ENCODE data around the gene PACRG. TPM values are rescaled to one million over a fixed set of nuclear protein-coding genes. Genes with fewer than 3 reads are reported as not detected.

PACRG gene
- total RNA-seq, 1 donor from 2014 or later = 11.5 TPM

- DNase-seq = no peak
Measured at GRCh38 chr6:163206196-163206595, 478.4 kb downstream of the PACRG start.

- DNase-seq = no peak
Measured at GRCh38 chr6:163207431-163208383, 479.9 kb downstream of the PACRG start.

DNA sequence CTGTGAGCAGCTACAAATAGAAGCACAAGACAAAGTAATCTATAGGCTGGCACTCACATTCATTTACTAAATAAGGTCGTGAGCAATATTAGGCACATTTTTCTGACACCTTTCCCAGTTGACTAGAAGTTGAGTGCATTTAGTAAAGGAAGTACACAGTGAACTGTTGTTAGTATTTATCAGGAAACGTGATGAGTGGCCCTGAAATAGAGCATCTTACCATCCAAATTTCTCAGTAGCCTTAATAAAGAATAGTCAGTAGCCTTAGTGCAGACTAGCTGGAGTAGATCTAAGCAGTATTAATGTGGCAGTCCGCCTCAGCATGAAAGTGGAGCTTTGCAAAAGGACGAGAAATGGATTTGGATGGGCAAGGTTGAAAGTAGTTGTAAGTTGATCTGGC lies 481.2 kb downstream of the PACRG start:
- DNase-seq = no peak

- DNase-seq = no peak
Measured at GRCh38 chr6:163212123-163212522, 484.3 kb downstream of the PACRG start.

DNA sequence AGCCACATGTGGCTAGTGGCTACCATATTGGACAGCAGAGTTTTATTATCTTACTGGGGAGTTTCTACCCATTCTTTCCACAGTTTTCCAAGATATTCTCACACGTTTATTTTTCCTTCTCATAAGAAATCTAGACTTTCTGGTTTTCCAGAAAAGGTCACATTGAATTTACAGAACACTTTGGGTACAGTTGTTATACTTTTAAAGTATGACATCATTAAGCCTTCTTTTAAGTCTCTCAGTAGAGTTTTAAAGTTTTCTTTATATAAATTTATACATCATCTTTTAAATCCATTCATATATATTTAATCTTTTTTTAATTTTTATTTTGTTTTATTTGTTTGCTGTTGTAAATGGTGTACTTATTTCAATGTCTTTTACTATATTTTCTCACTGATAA lies 486.5 kb downstream of the PACRG start:
- DNase-seq = no peak

DNA sequence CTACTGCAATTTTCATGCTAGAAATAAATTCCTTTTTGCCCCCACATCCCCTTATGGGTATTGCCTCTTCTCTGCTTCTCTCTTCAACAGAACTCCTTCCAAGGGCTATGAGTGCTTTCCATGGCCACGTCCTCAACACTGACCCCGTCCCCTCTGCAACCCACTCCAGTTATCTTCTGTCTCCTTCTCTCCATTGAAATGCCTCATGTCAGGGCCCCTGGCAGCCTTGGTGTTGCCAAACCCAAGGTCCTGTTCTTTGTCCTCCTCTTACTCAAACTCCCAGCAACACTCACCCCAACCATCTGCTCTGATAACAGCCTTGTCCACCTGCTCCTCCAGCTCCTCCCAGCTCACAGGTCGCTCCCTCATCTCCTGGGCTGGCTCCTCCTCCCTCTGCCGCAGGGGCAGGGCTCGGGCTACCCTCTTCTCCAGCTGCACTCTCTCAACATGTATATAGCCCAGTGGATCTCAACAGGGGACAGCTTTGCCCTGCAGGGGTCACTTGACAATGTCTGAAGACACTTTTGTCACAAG lies 490.7 kb downstream of the PACRG start:
- no peak for DNase-seq

DNA sequence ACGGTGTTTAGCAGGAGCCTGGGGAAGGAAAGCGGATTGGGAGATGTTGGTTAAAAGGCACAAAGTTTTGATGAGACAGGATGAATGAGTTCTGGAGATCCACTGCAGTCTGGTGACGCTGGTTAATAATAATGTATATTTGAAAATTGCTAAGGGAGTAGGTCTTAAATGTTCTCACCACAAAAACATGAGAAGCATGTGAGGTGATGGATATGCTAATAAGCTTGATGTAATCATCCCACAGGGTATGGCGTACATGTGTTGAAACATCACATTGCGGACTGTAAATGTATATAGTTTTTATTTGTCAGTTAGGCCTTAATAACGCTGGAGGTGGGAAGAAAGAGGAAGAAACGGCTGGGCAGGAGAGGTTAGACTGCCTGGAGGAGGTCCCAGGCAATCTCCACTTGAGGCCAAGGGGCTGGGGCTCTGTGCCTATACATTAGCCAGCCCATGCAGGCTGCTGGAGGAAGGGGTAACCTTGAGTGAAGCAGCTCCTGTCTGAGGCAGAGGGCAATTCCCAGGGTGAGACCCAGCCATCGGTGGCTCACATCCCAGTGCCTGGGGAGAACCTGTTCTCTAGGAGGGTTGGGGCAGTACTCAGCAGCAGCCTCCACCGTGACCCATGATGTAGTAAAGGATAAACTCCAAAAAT lies 498.5 kb downstream of the PACRG start:
- DNase-seq = no peak

GRCh38 chr6:163226836-163227485 lies 499.2 kb downstream of the PACRG start:
- DNase-seq = no peak

DNA sequence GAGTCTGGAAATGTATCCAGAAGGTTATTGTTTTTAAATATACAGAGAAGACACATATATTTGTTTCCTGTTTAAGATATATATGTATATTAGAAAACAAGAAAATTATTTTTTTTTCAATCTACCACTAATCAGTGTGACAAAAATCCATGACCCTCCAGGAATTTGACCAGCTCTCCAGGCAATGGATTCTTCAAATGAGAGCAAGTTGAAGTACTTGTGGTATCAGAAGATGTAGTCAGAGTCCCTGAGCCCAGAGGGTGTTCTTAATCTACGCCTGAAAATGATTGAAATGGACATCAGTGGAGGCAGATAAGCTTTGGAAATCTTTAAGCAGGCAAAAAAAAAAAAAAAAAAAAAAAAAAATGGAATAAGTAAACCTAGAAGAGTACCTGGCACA lies 500.3 kb downstream of the PACRG start:
- no peak for DNase-seq

DNA sequence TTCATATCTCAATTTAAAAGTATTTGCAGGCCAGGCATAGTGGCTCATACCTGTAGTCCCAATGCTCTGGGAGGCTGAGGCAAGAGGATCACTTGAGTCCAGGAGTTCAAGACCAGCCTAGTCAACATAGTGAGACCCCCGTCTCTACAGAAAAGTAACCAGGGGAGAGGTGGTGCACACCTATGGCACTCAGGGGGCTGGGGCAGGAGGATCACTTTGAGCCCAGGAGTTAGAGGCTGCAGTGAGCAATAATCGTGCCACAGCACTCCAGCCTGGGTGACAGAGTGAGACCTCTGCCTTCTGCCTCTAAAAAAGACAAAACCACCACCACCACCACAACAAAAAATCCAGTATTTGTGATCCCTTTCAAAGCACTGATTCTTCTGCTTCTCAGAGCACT lies 501.3 kb downstream of the PACRG start:
- DNase-seq = no peak

DNA sequence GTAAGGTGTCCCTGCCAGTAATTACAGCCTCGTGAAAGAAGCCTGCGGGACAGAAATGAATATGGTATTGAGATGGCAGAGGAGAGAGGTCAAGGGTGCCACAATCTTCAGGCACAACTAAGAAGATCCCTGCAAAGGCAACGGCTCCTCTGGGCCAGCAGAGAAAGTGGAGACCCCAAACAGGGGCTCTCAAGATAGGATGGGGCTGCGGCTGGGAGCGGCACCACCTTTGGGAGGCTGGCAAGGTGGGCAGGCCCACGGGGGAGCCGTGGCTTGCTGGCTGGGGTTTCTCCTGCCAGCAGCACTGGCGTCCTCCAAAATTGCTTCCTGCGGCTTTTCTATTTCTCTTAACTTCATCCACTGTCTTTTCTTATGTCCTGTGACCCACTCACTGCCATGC lies 503.1 kb downstream of the PACRG start:
- no peak for DNase-seq

DNA sequence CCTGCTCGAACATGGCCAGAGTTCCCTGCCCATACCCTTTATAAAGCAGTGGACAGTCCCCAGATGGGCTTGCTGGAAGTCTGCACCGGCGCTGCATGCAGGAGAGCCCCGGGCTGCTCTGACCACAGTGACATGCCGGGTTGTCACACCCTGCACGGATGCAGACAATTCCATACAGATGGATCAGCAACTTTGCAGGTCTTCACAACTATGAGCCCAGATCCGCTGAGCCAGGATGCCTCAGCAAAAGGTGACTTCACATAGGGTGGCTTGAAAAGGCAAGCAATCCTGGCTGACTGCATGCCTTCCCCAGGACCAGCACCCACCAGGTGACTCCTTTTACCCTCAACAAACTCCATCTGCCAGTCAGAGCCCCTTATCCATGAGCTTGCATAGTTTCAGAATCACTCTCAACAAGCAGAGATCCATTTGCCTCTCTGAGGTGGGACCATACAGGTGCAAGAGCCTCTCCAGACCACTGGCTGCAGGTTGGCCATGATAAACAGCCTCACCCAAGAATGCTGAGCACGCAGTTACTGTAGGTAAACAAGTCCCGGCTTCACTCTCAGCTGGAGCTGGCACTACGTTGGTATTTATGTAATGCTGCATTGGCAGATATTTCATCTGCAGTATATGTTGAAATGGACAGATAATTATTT lies 503.7 kb downstream of the PACRG start:
- DNase-seq = no peak

DNA sequence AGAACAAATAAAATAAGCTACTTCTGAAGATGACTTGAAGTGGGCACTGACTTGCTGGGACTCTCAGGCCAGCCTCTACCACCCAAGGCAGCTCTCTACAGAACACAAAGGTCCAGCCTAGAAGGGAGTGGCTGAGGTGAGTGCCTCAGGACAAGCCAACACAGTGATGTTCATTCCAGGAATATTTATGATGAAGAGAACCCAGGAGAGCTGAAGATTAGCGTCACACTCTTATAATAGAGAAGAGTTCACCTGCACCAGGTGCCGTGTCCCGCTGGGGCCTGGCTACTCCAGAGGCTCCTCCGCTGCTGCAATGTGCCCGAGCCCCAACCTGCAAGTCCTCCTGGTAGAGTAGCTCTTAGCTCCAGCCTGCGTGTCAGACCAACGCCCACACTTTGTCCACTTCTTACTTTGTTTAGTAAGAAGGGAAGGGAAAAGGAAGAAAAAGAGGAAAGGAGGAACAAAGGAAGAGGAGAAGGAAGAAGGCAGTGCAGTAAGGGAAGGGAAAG lies 504.3 kb downstream of the PACRG start:
- DNase-seq = no peak

GRCh38 chr6:163232649-163233048 lies 504.9 kb downstream of the PACRG start:
- no peak for DNase-seq

- DNase-seq = no peak
Measured at GRCh38 chr6:163237110-163237509, 509.3 kb downstream of the PACRG start.

DNA sequence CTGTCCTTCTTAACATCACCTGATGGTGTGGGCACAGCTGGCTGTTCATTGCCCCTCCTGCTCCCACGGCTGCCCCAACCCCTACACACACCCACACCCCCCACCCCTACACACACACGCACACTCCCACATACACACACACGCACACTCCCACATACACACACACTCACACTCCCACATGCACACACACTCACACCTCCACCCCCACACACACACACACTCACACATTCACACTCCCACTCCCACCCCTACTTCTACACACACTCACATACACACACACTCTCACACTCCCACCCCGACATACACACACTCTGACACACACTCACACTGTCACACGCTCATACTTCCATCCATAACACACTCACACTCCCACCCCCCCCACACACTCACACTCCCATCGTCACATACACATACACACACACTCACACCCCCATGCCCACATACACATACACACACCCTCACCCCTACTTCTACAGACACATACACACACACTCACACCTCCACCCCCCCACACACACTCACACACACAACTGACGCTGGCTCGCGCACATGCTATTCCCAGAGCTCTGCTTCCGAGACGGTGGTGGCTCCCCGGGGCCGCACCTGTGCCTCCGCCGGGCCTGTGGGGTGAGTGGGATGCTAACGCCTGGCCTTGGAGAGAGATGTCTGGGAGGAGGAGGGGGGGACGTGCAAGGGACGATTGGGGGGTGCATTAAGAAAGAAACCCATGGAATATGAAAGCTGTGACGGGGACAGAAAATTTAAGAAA lies 512.0 kb downstream of the PACRG start:
- DNase-seq = no peak

DNA sequence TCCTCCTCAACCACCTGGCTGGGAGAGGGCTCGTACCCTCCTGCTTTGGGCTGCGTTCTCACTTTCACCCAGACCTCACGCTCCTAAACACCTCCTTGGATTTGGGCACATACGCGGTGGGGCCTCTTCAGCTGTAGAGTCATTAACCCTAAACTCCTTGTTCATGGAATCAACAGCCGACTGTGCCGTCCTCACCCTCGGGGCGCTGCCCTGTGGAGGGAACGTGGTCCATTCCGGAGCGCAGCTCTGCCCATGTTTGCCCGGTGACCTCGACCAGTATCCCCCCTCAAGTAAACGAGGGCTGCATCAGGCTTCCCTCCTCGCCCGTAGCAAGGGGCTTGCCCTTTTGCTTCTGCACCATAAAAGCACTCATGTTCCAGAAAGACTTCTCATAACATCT lies 512.8 kb downstream of the PACRG start:
- DNase-seq = no peak

DNA sequence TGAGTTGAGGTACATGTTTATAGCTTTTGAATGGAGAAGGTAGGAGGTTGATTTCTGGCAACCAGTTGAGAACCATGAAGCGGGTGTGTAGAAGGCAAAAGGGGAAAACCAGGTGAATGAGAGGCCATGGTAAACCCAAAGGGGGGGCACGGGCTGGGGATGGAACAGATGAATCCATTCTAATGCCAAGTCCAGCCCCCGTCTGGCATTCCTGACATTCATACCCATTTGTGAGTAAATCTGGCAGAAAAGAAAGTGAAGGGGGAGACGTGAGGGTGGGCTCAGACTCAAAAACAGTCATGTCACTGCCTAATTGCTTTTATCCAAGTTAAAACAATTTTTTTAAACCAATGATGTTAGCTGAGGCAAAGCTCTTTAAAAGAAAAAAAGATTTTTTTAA lies 513.9 kb downstream of the PACRG start:
- no peak for DNase-seq

DNA sequence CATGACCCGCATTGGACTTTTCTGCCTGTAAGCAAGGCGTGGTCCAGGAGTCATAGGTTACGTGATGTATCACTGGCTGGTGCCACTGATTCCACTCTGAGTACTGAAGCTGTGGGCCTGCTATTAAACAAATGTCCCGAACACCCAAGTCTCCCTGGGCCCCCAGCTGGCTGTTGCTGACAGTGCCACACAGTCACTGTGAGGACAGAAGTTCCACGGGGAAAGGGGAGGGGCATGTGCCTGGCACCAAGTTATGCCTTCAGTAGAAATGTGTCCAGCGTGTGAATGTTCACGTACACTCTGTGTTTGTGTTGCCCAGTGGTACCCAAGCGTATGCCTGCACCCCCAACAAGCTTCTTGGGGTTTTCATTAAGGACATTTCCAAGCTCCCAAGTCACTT lies 515.3 kb downstream of the PACRG start:
- DNase-seq = no peak

DNA sequence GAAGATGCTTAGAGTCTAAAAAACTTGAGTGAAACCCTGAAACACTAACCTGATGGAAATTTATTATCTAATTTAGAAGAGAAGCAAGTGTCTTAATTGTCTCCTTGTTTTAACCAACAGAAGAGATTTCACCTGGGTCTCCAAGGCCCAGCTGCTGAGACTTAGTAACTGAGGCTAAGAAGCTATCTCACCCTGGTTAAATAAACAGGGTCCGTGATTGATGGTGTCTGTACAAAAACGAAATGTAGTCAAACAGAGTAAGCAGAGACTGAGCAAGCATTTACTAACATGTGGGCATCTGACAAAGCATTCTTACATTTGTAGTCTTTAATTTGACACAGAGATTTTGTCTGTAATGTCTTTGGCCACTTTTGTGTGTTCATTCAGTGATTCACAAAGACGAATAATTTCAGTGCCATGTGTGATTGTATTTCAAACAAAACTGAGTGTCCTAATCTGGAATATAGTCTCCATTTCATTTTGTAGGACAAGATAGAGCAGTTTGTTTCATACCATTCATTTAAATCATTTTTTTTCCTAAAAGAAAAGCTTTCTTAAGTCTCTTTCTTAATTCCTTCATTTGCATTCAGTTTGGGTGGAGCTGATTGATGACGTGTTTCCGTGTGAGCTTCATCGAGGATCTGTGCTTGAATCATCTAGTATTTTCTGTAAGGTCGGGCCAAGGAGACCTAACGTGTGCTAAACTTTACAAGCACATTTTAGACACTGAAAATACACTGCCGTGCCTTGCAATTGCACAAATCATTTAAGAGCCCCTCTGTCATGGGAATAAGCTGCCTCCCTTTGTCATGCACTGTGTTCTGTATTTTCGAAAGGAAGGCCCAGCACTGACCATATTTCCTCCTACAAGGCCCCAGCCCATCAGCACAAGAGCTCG lies 516.2 kb downstream of the PACRG start:
- no peak for DNase-seq

All from tongue (tissue), 2 donors.